ENCODE data around the gene ENPP6. TPM values are rescaled to one million over a fixed set of nuclear protein-coding genes. Genes with fewer than 3 reads are reported as not detected.

Gene ENPP6
- total and polyA plus RNA-seq, 2 donors (not counting 3 experiments of a cell fraction or from before 2014, with no cell fraction given) = not detected

- BruUV-seq (replicated peaks) = no TSS peak
- dilution Hi-C loops (cut with MboI; ENCODE audit: extremely low pct_ligation_motif_present, low sequenced_read_pairs) = no loop called here
- H3K4me1 ChIP-seq (ENCODE audit: control insufficient read depth, extremely low read depth, insufficient read depth, low read length) = no peaks in the 10 kb centered on the region
- FAIRE-seq (no peak), DNase-seq (ENCODE audit: low read depth, low spot score) (no peak)
- no peak overlapping the region for H3K4me3 ChIP-seq (replicated peaks in 1 of 3; ENCODE audit: insufficient read depth in 1 of 3, low read depth in 1 of 3, low read length in 3 of 3)
- ChIA-PET CTCF (no interaction called here), POLR2A (no interaction called here)
- H3K9ac ChIP-seq (replicated peaks; ENCODE audit: extremely low read depth, insufficient read depth, low read length) = no peak overlapping the region
- H3K27ac ChIP-seq (ENCODE audit: insufficient read depth, low read depth, low read length) = no peak overlapping the region
- no peak overlapping the region for H2AFZ ChIP-seq (ENCODE audit: low read depth, low read length)
- H3K9me1 ChIP-seq (replicated peaks; ENCODE audit: control insufficient read depth, extremely low read depth, insufficient read depth, low read length) = no peaks in the 10 kb centered on the region
- H3K27me3 ChIP-seq (ENCODE audit: control insufficient read depth in 2 of 2, insufficient read depth in 2 of 2, low read length in 2 of 2) = no peaks in the 10 kb centered on the region
- no peak overlapping the region for H3K4me2 ChIP-seq (ENCODE audit: insufficient read depth, low read length)
- intact Hi-C loops (cut with micrococcal nuclease) = no loop called here
- TF ChIP-seq JUN (IDR thresholded peaks at IDR 0.05; ENCODE audit: borderline replicate concordance, insufficient read depth, insufficient read length, low read depth) = no peak
- TF ChIP-seq EZH2 (IDR thresholded peaks at IDR 0.05; ENCODE audit: borderline replicate concordance, low read depth, low read length, severe bottlenecking) = no peak
- no peak for TF ChIP-seq GATA2 (IDR thresholded peaks at IDR 0.05; ENCODE audit: insufficient read depth, insufficient read length, low read depth, low read length)
- no peak for TF ChIP-seq MAX (IDR thresholded peaks at IDR 0.05; ENCODE audit: insufficient read depth, insufficient read length)
- no peak for TF ChIP-seq FOS (IDR thresholded peaks at IDR 0.05; ENCODE audit: borderline replicate concordance, insufficient read depth, low read length)
- no peak for TF ChIP-seq POLR2AphosphoS5 (IDR thresholded peaks at IDR 0.05; ENCODE audit: insufficient read depth, low read depth, low read length)
- TF ChIP-seq CTCF (IDR thresholded peaks at IDR 0.05; ENCODE audit: extremely low read depth in 1 of 2, insufficient read depth in 1 of 2, low read depth in 1 of 2, low read length in 2 of 2) = no peak
- no peak for TF ChIP-seq POLR2A (IDR thresholded peaks at IDR 0.05; ENCODE audit: low read depth, low read length)
- no peak for TF ChIP-seq MYC (IDR thresholded peaks at IDR 0.05; ENCODE audit: low read depth, low read length)
- H3K79me2 ChIP-seq (ENCODE audit: control insufficient read depth, insufficient read depth, low read length) = no peaks in the 10 kb centered on the region
- no peaks in the 10 kb centered on the region for H3K9me3 ChIP-seq (replicated peaks; ENCODE audit: control insufficient read depth, insufficient read depth, low read length)
- no peaks in the 10 kb centered on the region for H4K20me1 ChIP-seq (replicated peaks; ENCODE audit: control insufficient read depth, extremely low read depth, insufficient read depth, low read length)
- no peaks in the 10 kb centered on the region for H3K36me3 ChIP-seq (ENCODE audit: control insufficient read depth in 2 of 2, extremely low read depth in 1 of 2, insufficient read depth in 2 of 2, low read length in 2 of 2)
These were observed 164.2 kb downstream of the ENPP6 start for GRCh38 chr4:184053434-184053833.

Measured in endothelial cell of umbilical vein (primary cell).